Smooth muscle cell (in vitro differentiated cells): ENCODE data around the gene HEPACAM. TPM values are rescaled to one million over a fixed set of nuclear protein-coding genes. Genes with fewer than 3 reads are reported as not detected.
A peak's percentile ranks its signal among the peaks of the same experiment; 100 is the strongest.
"Not testable (repeated sequence)": the region's sequence is repeated elsewhere in the genome, so short reads cannot be mapped to it uniquely, and the experiment has no call there.

ENCODE experiments used
- DNase-seq: peaks from one replicate; lab custom pipeline; 2025; ENCODE audit not compliant: unreplicated experiment; lab: John Stamatoyannopoulos, UW
- H2AFZ ChIP-seq: fragments of 200-600 bp; sonication (generic); 2 replicates; pipeline ENCODE4 v1.6.0; 2016; ENCODE audit warnings: antibody characterized with exemption, low read depth, mild to moderate bottlenecking
- H3F3A ChIP-seq: fragments of 200-600 bp; sonication (generic); 2 replicates; pipeline ENCODE4 v1.6.0; 2017; ENCODE audit warnings: antibody characterized with exemption, low read depth
- H3K27ac ChIP-seq: fragments of 200-600 bp; sonication (generic); 2 replicates; pipeline ENCODE4 v1.5.1; 2016; ENCODE audit warnings: low read depth, mild to moderate bottlenecking
- H3K27me3 ChIP-seq: fragments of 200-600 bp; sonication (generic); 2 replicates; pipeline ENCODE4 v1.6.1; 2016; ENCODE audit warnings: low read depth, mild to moderate bottlenecking
- H3K36me3 ChIP-seq: fragments of 200-600 bp; sonication (generic); 2 replicates; pipeline ENCODE4 v1.5.1; 2016; ENCODE audit warnings: low read depth
- H3K4me1 ChIP-seq: fragments of 200-600 bp; sonication (generic); 2 replicates; pipeline ENCODE4 v1.5.1; 2016; ENCODE audit warnings: low read depth
- H3K4me2 ChIP-seq: fragments of 200-600 bp; sonication (generic); 2 replicates; pipeline ENCODE4 v1.6.0; 2016; ENCODE audit warnings: mild to moderate bottlenecking
- H3K4me3 ChIP-seq: fragments of 200-600 bp; sonication (generic); 2 replicates; pipeline ENCODE4 v1.5.1; 2016; ENCODE audit warnings: mild to moderate bottlenecking
- H3K79me2 ChIP-seq: fragments of 200-600 bp; sonication (generic); 2 replicates; pipeline ENCODE4 v1.6.0; 2016; ENCODE audit warnings: low read depth, mild to moderate bottlenecking
- H3K9ac ChIP-seq: fragments of 200-600 bp; sonication (generic); 2 replicates; pipeline ENCODE4 v1.6.0; 2016; ENCODE audit warnings: low read depth
- H3K9me3 ChIP-seq: fragments of 200-600 bp; sonication (generic); replicated peaks from 2 replicates; pipeline ENCODE4 v1.5.1; 2016; ENCODE audit warnings: low read depth
- H4K20me1 ChIP-seq: fragments of 200-600 bp; sonication (generic); 2 replicates; pipeline ENCODE4 v1.6.0; 2016; ENCODE audit warnings: low read depth
- CTCF ChIP-seq: fragments of 200-600 bp; sonication (generic); IDR thresholded peaks from 2 replicates; pipeline ENCODE4 v1.5.1; 2017; ENCODE audit warnings: borderline replicate concordance, mild to moderate bottlenecking, antibody characterized with exemption; ENCODE audit not compliant: insufficient read depth, poor library complexity, severe bottlenecking
- WGBS: methylation state at CpG from one replicate; pipeline ENCODE4 v1.1.7; 2016; ENCODE audit warnings: low lambda C conversion rate; 5-methylcytosine and 5-hydroxymethylcytosine counted together
- polyA plus RNA-seq: library from polyadenylated mRNA; unstranded; fragments of >200 nt; fragmentation: Nextera tagmentation; extraction: Ambion mirVana; gene quantifications from 2 replicates; pipeline ENCODE4 v1.2.1, GENCODE V29; 2016
- total RNA-seq: library from RNA; depleted of rRNA; stranded (reverse); fragments of >200 nt; gene quantifications from 2 replicates; pipeline ENCODE4 v1.2.3, GENCODE V29; 2014

The HEPACAM gene
- total and polyA plus RNA-seq, 2 experiments from 2014 or later: not detected

DNA sequence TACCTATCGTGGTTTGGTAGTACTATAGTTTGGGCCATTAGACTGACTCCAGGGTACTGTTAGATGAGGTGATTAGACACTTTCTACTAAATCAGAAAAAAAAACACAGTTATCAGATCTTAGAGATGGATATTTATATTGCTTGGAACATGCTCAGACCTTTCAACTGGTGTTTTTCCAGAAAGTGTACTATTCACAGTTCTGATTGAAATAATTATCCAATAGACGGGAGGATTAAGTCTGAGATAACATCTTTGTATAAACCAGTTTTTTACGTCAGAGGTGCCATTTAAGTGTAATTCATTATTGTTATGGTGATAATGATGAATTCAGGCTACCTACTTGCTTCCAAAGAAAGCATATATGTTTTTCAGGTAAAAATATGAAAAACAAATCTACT lies 40.7 kb upstream of the HEPACAM start:
- no peaks in the 10 kb centered on the region for H3K4me1 ChIP-seq
- H2AFZ ChIP-seq: no peak overlapping the region
- 92% methylated on average over 3 of the region's 3 CpGs for WGBS
- TF ChIP-seq CTCF: no peak
- no peaks in the 10 kb centered on the region for H3K9me3 ChIP-seq
- no peaks in the 10 kb centered on the region for H3K36me3 ChIP-seq
- H3K27ac ChIP-seq: no peak overlapping the region
- no peak overlapping the region for H3K4me2 ChIP-seq
- H3K9ac ChIP-seq: no peak overlapping the region
- DNase-seq: no peak
- no peaks in the 10 kb centered on the region for H3K27me3 ChIP-seq
- no peaks in the 10 kb centered on the region for H3K79me2 ChIP-seq
- no peaks in the 10 kb centered on the region for H3F3A ChIP-seq
- H3K4me3 ChIP-seq: no peak overlapping the region
- no peaks in the 10 kb centered on the region for H4K20me1 ChIP-seq

DNA sequence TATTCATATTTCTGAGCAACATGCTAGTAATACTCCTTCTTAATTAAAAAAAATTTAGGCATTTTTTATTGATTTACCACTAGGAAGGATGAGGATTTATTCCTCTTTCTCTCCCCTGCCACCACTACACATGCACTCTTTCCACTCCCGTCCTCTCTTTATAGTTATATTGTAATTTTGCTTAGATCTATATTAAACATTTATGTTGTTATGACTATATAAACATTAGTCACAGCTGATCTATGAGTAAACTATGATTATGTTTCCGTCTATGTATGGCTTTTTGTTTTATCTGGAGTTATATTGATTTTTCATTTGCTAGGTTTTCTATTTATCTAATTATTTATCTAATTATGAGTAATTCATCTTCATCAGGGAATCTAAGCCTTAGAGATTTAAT lies 36.0 kb upstream of the HEPACAM start:
- no peaks in the 10 kb centered on the region for H4K20me1 ChIP-seq
- H3K27ac ChIP-seq: no peak overlapping the region
- no peaks in the 10 kb centered on the region for H3K79me2 ChIP-seq
- no peak overlapping the region for H2AFZ ChIP-seq
- DNase-seq: no peak
- H3K9ac ChIP-seq: no peak overlapping the region
- no peaks in the 10 kb centered on the region for H3K4me1 ChIP-seq
- no peak overlapping the region for H3K4me3 ChIP-seq
- WGBS: 91% methylated on average over 2 of the region's 2 CpGs
- no peaks in the 10 kb centered on the region for H3K9me3 ChIP-seq
- H3K36me3 ChIP-seq: no peaks in the 10 kb centered on the region
- no peak for TF ChIP-seq CTCF
- H3F3A ChIP-seq: no peaks in the 10 kb centered on the region
- H3K27me3 ChIP-seq: no peaks in the 10 kb centered on the region
- H3K4me2 ChIP-seq: no peak overlapping the region

DNA sequence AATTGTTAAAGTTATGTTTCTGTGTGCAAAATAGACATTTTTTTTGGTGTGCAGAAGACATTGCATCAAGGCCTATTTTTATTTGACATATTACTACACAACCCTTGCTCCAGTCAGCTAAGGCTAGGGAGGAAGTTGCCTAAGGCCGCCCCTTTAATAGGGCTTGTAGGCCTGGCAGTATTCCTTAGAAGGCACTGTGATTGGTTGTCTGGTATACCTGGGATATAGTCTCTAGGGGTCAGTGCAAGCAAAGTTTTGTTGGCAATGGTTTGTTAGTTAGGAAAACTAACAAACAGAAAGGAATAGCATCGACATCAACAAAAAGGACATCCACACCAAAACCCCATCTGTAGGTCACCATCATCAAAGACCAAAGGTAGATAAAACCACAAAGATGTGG lies 35.1 kb upstream of the HEPACAM start:
- H3K79me2 ChIP-seq: no peaks in the 10 kb centered on the region
- DNase-seq: no peak
- no peak overlapping the region for H3K4me3 ChIP-seq
- no peak overlapping the region for H3K9ac ChIP-seq
- H3K9me3 ChIP-seq: no peaks in the 10 kb centered on the region
- no peak overlapping the region for H2AFZ ChIP-seq
- H3F3A ChIP-seq: no peaks in the 10 kb centered on the region
- no peaks in the 10 kb centered on the region for H4K20me1 ChIP-seq
- WGBS: 76% methylated on average over 2 of the region's 2 CpGs
- no peaks in the 10 kb centered on the region for H3K4me1 ChIP-seq
- peak; percentile 2 for TF ChIP-seq CTCF
- H3K27ac ChIP-seq: no peak overlapping the region
- H3K36me3 ChIP-seq: no peaks in the 10 kb centered on the region
- H3K27me3 ChIP-seq: no peaks in the 10 kb centered on the region
- H3K4me2 ChIP-seq: no peak overlapping the region

GRCh38 chr11:124968197-124968596 lies 32.4 kb upstream of the HEPACAM start:
- H3K4me1 ChIP-seq, H3K4me3 ChIP-seq, H3K27me3 ChIP-seq, H3K4me2 ChIP-seq, DNase-seq, H3K9me3 ChIP-seq, H3K27ac ChIP-seq, H3K36me3 ChIP-seq, H4K20me1 ChIP-seq, H3K9ac ChIP-seq, H3F3A ChIP-seq, H3K79me2 ChIP-seq, H2AFZ ChIP-seq: not testable (repeated sequence)
- 90% methylated on average over 13 of the region's 13 CpGs for WGBS
